Cardiac muscle cell (in vitro differentiated cells and primary cell): Measurements from ENCODE around the gene LSG1. TPM values are rescaled to one million over a fixed set of nuclear protein-coding genes. Genes with fewer than 3 reads are reported as not detected.

Experiments
- DNase-seq, 2 donors: peaks; one replicate each; pipeline versions ENCODE4 v3.0.0 to v3.0.0-alpha.2; 2010 to 2017; ENCODE audit warnings: low read depth in 1 of 2, low spot score in 1 of 2
- H3K27ac ChIP-seq: fragments of 200-600 bp; sonication (generic); 2 replicates; pipeline ENCODE4 v1.5.1; 2016
- H3K27me3 ChIP-seq: fragments of 200-600 bp; sonication (generic); 2 replicates; pipeline ENCODE4 v1.6.0; 2016; ENCODE audit warnings: control low read depth
- H3K36me3 ChIP-seq: fragments of 200-600 bp; sonication (generic); 2 replicates; pipeline ENCODE4 v1.5.1; 2016; ENCODE audit warnings: control low read depth
- H3K4me1 ChIP-seq: fragments of 200-600 bp; sonication (generic); 2 replicates; pipeline ENCODE4 v1.8.1; 2017; ENCODE audit warnings: low read depth, mild to moderate bottlenecking, mixed run types
- H3K4me3 ChIP-seq: fragments of 200-600 bp; sonication (generic); 2 replicates; pipeline ENCODE4 v1.5.1; 2016; ENCODE audit warnings: mild to moderate bottlenecking
- H3K9me3 ChIP-seq: fragments of 200-600 bp; sonication (generic); 2 replicates; pipeline ENCODE4 v1.5.1; 2017; ENCODE audit warnings: low read depth, mild to moderate bottlenecking, control low read depth
- CTCF ChIP-seq: IDR thresholded peaks from 2 replicates; pipeline ENCODE4 v1.5.1; 2012; ENCODE audit warnings: low read depth, mild to moderate bottlenecking, low read length
- polyA plus RNA-seq: library from polyadenylated mRNA; unstranded; fragments of >200 nt; fragmentation: Nextera tagmentation; extraction: Ambion mirVana; gene quantifications from 2 replicates; pipeline ENCODE4 v1.2.1, GENCODE V29; 2016
- total RNA-seq: library from RNA; depleted of rRNA; stranded (reverse); fragments of >200 nt; gene quantifications from 2 replicates; pipeline ENCODE4 v1.2.3, GENCODE V29; 2016

LSG1 gene
- total and polyA plus RNA-seq, 2 experiments from 2014 or later, result 15.7 to 20.3 TPM

DNA sequence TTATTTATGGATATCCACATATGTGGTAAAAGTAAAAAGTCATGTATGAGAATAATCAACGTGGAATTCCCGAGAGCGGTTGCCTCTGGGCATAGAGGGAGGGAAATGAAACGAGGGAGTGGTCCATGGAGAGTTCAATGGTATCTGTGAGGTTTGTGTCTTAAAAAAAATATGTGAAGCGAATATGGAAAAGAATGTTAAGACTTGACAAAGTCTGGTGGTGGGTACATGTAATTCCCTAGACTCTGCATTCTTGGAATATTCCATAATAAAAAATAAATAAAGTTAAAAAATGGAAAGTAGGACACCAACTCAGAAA is 42.1 kb upstream of the LSG1 start:
- Histone ChIP-seq H3K27me3 (no peaks in the 10 kb centered on the region), H3K36me3 (no peaks in the 10 kb centered on the region), H3K27ac (no peak overlapping the region), H3K4me1 (peaks cover 5% of the 10 kb centered on the region), H3K4me3 (no peak overlapping the region), H3K9me3 (no peaks in the 10 kb centered on the region)
- no peak for DNase-seq
- TF ChIP-seq CTCF, result no peak

DNA sequence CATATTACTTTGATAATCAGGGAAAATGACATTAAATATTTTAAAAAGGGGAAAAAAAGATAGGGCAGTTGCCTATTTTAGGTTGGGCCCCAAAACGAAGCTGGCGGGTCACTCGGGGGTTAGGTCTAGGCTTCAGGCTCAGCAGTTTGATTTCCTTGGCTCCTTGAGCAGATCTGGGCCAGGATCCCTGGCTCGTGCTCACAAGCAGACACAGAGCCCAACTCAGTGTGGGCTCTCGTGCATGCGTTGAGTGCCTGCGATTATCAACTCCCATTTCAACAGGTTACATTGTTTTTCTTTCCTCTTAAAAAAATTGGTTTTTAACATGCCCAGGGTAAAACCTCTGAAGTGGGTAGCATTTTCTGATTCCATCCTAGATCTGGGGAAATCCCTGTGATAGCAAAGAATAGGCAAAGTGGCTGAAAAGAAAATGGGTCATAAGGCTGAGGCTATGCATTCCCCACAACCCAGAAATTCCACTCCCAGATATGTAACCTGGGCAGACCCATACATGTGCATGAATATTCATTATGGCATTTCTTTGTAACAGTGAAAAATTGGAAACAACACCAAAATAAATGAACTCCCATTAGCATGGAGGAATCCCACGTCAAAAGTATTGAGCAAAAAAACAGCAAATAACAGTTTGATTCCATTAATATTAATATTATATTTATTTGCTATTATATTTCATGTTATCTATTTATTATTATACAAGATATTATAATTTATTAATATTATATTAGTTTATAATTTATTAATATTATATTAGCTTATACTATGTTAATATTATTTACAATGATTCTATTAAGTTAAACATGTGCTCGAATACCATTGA is 41.5 kb upstream of the LSG1 start:
- H3K4me3 ChIP-seq, result no peak overlapping the region
- TF ChIP-seq CTCF, result no peak
- peaks cover 5% of the 10 kb centered on the region for H3K4me1 ChIP-seq
- DNase-seq, result no peak
- no peak overlapping the region for H3K27ac ChIP-seq
- H3K27me3 ChIP-seq, result no peaks in the 10 kb centered on the region
- H3K9me3 ChIP-seq, result no peaks in the 10 kb centered on the region
- H3K36me3 ChIP-seq, result no peaks in the 10 kb centered on the region

- no peaks in the 10 kb centered on the region for H3K9me3 ChIP-seq
- no peak overlapping the region for H3K4me3 ChIP-seq
- peaks cover 5% of the 10 kb centered on the region for H3K4me1 ChIP-seq
- H3K36me3 ChIP-seq, result no peaks in the 10 kb centered on the region
- no peaks in the 10 kb centered on the region for H3K27me3 ChIP-seq
- peak; percentile 82 to 96 for DNase-seq
- no peak for TF ChIP-seq CTCF
- peak overlapping the region; percentile 74 for H3K27ac ChIP-seq
Observed at GRCh38 chr3:194711913-194712312, 39.9 kb upstream of the LSG1 start.

DNA sequence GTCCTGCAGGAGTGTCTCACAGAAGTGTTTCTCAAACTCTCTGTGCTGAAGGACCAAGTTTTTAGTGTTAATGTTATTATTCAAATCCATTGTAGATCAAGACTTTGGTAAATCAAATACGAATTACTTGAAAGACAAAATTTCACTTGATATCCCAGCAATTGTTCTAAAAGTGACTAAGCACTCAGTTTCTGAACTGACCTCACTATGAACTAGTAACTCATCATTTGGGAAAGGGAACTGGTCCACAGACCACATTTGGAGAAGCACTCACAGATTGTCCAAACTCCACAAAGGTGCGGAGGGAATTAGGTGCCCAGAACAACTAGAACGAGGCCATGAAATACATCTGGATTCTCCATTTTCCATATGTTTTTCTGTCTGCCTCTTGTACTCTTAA is 39.3 kb upstream of the LSG1 start:
- Histone ChIP-seq H3K9me3 (no peaks in the 10 kb centered on the region), H3K27ac (peak overlapping the region; percentile 74), H3K27me3 (no peaks in the 10 kb centered on the region), H3K4me3 (no peak overlapping the region), H3K4me1 (peaks cover 5% of the 10 kb centered on the region), H3K36me3 (no peaks in the 10 kb centered on the region)
- DNase-seq, result no peak
- TF ChIP-seq CTCF, result no peak

DNA sequence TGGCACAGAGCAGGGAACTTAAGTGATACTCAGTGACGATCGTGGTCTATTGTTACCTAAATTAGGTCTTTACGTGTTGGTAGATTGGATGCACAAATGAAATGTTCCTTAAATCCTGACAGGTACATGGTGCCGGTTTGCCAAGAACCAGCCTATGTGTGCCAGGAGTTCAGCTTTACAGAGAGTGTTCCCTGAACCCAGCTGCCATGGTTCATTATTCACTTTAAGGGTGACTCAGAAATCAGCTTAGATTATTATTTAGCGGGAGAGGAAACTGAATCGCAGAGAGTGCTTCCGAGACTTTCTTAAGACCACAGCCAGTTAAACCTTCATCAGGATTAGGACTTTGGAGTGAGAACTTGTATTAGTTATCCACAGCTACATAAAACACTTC is 35.2 kb upstream of the LSG1 start:
- H3K4me1 ChIP-seq, result peaks cover 2% of the 10 kb centered on the region
- no peak for DNase-seq
- H3K27ac ChIP-seq, result no peak overlapping the region
- H3K9me3 ChIP-seq, result no peaks in the 10 kb centered on the region
- no peaks in the 10 kb centered on the region for H3K36me3 ChIP-seq
- no peak for TF ChIP-seq CTCF
- no peaks in the 10 kb centered on the region for H3K27me3 ChIP-seq
- no peak overlapping the region for H3K4me3 ChIP-seq

DNA sequence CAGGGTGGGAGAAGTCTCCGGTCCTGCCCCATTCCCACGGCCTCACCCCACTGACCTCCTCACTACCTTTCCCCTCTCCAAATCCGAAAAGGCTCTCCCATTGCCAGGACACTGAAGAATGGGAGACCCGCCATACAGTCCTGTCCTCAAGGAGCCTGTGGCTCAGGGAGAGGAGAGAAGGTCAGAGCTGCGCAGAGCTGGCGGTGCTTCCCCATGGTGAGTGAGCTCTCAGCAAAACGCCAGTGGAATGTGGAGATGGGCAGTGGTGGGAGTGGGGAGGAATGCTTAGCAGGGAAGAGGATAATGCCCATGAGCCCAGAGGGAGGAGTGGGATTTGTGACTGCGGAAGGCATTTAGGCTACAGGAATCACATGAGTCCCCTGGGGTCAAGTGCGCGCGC is 33.8 kb upstream of the LSG1 start:
- Histone ChIP-seq H3K36me3 (no peaks in the 10 kb centered on the region), H3K27me3 (no peaks in the 10 kb centered on the region), H3K27ac (no peak overlapping the region), H3K9me3 (no peaks in the 10 kb centered on the region), H3K4me1 (no peaks in the 10 kb centered on the region), H3K4me3 (no peak overlapping the region)
- DNase-seq, result no peak
- TF ChIP-seq CTCF, result no peak
